A673 (cell line): ENCODE measurements around the gene CPM.

Experiments used
- EZH2 ChIP-seq: fragments of 200-600 bp; sonication (generic); IDR thresholded peaks from 2 replicates; pipeline ENCODE4 v1.6.1; 2017; ENCODE audit warnings: borderline replicate concordance, low read depth, mild to moderate bottlenecking, mixed read lengths, antibody characterized with exemption, low read length; ENCODE audit not compliant: poor library complexity, severe bottlenecking
- TF ChIP-seq, protein P1 (sequence below): fragments of 300-800, 200-600 bp; sonication (generic); conservative IDR thresholded peaks from 2 replicates; pipeline ENCODE4 v1.5.1; 2017; ENCODE audit warnings: low read depth, mild to moderate bottlenecking, antibody characterized with exemption, low read length, moderate library complexity, mixed read lengths

DNA sequence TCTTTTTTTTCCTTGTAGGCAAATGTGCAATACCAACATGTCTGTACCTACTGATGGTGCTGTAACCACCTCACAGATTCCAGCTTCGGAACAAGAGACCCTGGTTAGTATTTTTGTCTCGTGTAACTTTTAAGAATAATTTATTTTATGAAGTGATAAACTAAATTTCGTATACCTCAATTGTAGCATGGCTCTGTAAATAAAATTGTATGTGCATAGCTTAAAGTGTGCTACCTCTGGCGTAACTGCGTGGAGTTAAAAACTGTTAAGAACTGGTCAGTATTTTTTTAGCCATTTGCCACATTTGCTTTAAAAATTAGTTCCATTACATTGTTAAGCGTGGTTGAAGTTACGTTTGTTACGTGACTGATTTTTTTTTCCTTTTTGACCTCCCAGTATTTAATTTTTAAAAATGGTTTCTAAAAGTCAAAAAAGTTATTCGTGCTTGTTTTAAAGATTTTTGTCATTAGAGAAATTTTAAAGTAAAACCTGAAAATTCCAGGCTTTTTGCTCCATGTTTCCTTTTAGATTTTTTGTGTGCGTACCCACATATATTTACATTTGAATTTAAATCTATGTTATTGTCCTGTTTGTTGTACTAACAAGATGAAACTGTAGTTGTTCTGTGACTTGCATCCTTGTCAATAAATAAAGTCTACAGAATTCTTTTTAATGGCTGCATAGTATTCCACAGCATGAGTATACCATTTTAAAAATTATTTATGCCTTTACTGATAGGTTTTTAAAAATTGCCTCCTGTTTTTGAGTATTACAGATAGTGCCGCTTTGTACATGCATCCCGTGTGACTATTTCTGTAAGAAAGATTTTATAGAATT lies 123.6 kb downstream of the CPM start:
- TF ChIP-seq, protein P1, sequence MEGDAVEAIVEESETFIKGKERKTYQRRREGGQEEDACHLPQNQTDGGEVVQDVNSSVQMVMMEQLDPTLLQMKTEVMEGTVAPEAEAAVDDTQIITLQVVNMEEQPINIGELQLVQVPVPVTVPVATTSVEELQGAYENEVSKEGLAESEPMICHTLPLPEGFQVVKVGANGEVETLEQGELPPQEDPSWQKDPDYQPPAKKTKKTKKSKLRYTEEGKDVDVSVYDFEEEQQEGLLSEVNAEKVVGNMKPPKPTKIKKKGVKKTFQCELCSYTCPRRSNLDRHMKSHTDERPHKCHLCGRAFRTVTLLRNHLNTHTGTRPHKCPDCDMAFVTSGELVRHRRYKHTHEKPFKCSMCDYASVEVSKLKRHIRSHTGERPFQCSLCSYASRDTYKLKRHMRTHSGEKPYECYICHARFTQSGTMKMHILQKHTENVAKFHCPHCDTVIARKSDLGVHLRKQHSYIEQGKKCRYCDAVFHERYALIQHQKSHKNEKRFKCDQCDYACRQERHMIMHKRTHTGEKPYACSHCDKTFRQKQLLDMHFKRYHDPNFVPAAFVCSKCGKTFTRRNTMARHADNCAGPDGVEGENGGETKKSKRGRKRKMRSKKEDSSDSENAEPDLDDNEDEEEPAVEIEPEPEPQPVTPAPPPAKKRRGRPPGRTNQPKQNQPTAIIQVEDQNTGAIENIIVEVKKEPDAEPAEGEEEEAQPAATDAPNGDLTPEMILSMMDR, result no peak
- no peak for TF ChIP-seq EZH2
